ENCODE results near the gene RILPL1. TPM values are rescaled to one million over a fixed set of nuclear protein-coding genes. Genes with fewer than 3 reads are reported as not detected.

Gene RILPL1
- total RNA-seq, 1 experiment from 2014 or later, result 9.7 TPM

DNA sequence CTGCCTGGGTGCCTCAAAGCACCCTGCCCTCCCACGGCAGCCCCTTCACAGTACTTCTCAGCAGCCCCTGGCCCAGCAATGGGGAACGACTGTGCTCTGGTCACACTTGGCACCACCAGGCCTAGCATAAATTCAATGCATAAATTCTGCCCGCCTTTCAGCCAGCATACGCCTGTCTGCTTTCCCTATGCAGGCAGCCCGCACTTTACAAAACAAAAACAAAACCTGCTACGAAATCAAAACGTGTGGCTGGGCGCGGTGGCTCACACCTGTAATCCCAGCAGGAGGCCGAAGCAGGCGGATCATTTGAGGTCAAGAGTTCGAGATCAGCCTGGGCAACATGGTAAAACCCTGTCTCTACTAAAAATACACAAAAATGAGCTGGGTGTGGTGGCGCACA is 42.0 kb downstream of the RILPL1 start:
- Mint-ChIP-seq H3K36me3 (ENCODE audit: insufficient read depth, unreplicated experiment) (peaks cover 5% of the 10 kb centered on the region), H3K27ac (ENCODE audit: unreplicated experiment) (no peak overlapping the region), H3K4me1 (ENCODE audit: low read depth, unreplicated experiment) (no peaks in the 10 kb centered on the region), H3K9me3 (ENCODE audit: low read depth, unreplicated experiment) (no peaks in the 10 kb centered on the region), H3K4me3 (ENCODE audit: low read depth, unreplicated experiment) (no peak overlapping the region), H3K27me3 (ENCODE audit: unreplicated experiment) (no peaks in the 10 kb centered on the region)
- no TSS peak for BruUV-seq (replicated peaks)
- CTCF ChIA-PET, result no interaction called here
- intact Hi-C loops (cut with micrococcal nuclease; ENCODE audit: unreplicated experiment), result no loop called here
- DNase-seq, result no peak
- TF ChIP-seq, protein P1, sequence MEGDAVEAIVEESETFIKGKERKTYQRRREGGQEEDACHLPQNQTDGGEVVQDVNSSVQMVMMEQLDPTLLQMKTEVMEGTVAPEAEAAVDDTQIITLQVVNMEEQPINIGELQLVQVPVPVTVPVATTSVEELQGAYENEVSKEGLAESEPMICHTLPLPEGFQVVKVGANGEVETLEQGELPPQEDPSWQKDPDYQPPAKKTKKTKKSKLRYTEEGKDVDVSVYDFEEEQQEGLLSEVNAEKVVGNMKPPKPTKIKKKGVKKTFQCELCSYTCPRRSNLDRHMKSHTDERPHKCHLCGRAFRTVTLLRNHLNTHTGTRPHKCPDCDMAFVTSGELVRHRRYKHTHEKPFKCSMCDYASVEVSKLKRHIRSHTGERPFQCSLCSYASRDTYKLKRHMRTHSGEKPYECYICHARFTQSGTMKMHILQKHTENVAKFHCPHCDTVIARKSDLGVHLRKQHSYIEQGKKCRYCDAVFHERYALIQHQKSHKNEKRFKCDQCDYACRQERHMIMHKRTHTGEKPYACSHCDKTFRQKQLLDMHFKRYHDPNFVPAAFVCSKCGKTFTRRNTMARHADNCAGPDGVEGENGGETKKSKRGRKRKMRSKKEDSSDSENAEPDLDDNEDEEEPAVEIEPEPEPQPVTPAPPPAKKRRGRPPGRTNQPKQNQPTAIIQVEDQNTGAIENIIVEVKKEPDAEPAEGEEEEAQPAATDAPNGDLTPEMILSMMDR (IDR thresholded peaks at IDR 0.05; ENCODE audit: unreplicated experiment), result no peak

DNA sequence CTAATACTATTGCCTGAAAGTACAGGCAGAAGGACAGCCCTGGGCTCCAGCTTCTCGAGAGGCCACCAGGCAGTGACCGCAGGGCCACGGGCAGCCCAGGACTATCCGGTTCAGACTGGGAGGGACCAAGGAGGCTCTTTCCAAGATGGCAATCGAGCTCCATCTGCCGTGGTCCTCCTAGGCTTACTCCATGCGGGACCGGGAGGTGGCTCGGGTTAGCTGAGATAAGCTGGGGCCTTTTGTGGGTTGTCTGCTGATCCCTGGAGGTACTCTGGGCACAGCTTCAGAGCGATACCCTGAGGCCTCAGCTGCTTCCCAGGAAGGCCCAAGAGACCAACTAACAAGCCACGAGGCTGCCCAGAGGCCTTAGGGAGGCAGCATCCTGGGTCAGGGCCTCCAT is 42.5 kb downstream of the RILPL1 start:
- Mint-ChIP-seq H3K4me1 (ENCODE audit: low read depth, unreplicated experiment) (no peaks in the 10 kb centered on the region), H3K9me3 (ENCODE audit: low read depth, unreplicated experiment) (no peaks in the 10 kb centered on the region), H3K27me3 (ENCODE audit: unreplicated experiment) (no peaks in the 10 kb centered on the region), H3K27ac (ENCODE audit: unreplicated experiment) (no peak overlapping the region), H3K4me3 (ENCODE audit: low read depth, unreplicated experiment) (no peak overlapping the region), H3K36me3 (ENCODE audit: insufficient read depth, unreplicated experiment) (peaks cover 5% of the 10 kb centered on the region)
- CTCF ChIA-PET, result no interaction called here
- BruUV-seq (replicated peaks), result no TSS peak
- no peak for DNase-seq
- intact Hi-C loops (cut with micrococcal nuclease; ENCODE audit: unreplicated experiment), result no loop called here
- TF ChIP-seq, protein P1 (IDR thresholded peaks at IDR 0.05; ENCODE audit: unreplicated experiment), result no peak

DNA sequence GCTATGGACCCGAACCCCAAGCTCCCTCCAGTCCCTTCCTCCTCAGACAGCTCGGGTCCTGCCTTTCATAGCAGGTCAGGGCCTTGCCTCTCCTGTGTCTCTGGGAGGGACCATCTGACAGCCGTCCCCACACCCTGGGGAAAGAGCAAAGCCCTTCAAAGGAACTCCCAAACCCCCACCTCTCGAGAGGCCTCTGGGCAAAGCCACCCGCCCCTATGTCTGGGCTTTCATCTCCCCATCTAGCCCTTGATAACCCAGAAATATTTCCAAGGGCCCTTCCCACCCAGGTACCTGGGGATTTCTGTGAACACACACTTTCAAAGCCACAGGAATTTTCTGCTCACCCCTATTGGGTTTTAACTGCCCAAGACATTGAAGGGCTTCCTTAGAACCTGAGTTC is 43.4 kb downstream of the RILPL1 start:
- H3K27me3 Mint-ChIP-seq (ENCODE audit: unreplicated experiment), result no peaks in the 10 kb centered on the region
- no peak overlapping the region for H3K4me3 Mint-ChIP-seq (ENCODE audit: low read depth, unreplicated experiment)
- CTCF ChIA-PET, result interaction anchor here (0.5 kb wide), 1 partner anchor 38 kb away, joined by 4 read pairs; no protein-coding TSS in a partner anchor
- intact Hi-C loops (cut with micrococcal nuclease; ENCODE audit: unreplicated experiment), result no loop called here
- no peak for DNase-seq
- BruUV-seq (replicated peaks), result no TSS peak
- TF ChIP-seq, protein P1 (IDR thresholded peaks at IDR 0.05; ENCODE audit: unreplicated experiment), result no peak
- H3K36me3 Mint-ChIP-seq (ENCODE audit: insufficient read depth, unreplicated experiment), result peaks cover 5% of the 10 kb centered on the region
- H3K27ac Mint-ChIP-seq (ENCODE audit: unreplicated experiment), result no peak overlapping the region
- H3K9me3 Mint-ChIP-seq (ENCODE audit: low read depth, unreplicated experiment), result no peaks in the 10 kb centered on the region
- H3K4me1 Mint-ChIP-seq (ENCODE audit: low read depth, unreplicated experiment), result no peaks in the 10 kb centered on the region

DNA sequence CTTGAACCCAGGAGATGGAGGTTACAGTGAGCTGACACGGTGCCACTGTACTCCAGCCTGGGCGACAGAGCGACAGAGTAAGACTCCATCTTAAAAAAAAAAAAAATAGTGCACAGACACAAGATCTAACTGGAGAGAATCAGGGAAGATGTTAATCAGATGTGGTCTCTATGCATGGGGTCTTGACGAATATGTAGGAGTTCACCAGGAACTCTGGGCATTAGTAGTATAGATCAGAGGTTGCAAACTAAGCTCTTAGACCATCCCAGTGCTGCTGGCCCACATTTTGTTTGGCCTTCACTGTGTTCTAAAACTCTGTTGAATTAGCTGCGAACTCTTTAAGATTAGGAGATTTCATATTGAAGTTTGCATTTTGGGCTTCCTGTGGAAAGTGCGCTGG is 43.9 kb downstream of the RILPL1 start:
- CTCF ChIA-PET, result interaction anchor here (0.5 to 0.6 kb wide), 2 partner anchors 38 to 95 kb away, joined by 4 to 5 read pairs; partner anchors contain the start of gene TMED2
- TF ChIP-seq, protein P1 (IDR thresholded peaks at IDR 0.05; ENCODE audit: unreplicated experiment), result no peak
- Mint-ChIP-seq H3K9me3 (ENCODE audit: low read depth, unreplicated experiment) (no peaks in the 10 kb centered on the region), H3K27ac (ENCODE audit: unreplicated experiment) (no peak overlapping the region), H3K36me3 (ENCODE audit: insufficient read depth, unreplicated experiment) (peaks cover 5% of the 10 kb centered on the region), H3K27me3 (ENCODE audit: unreplicated experiment) (no peaks in the 10 kb centered on the region), H3K4me1 (ENCODE audit: low read depth, unreplicated experiment) (no peaks in the 10 kb centered on the region), H3K4me3 (ENCODE audit: low read depth, unreplicated experiment) (no peak overlapping the region)
- DNase-seq, result no peak
- BruUV-seq (replicated peaks), result no TSS peak
- intact Hi-C loops (cut with micrococcal nuclease; ENCODE audit: unreplicated experiment), result no loop called here

Measured in Calu3 (cell line).